GM19023 (cell line): ENCODE data around the gene LAMB1.

Experiments used
- ATAC-seq: cut with Tn5 transposase; IDR thresholded peaks from one replicate; pipeline ENCODE4 v1.9.1; 2021; ENCODE audit warnings: mild to moderate bottlenecking, moderate library complexity; ENCODE audit not compliant: unreplicated experiment

LAMB1 gene

GRCh38 chr7:108018668-108019067 lies 15.7 kb upstream of the LAMB1 start:
- no peak for ATAC-seq

- no peak for ATAC-seq
These were observed 14.8 kb upstream of the LAMB1 start for GRCh38 chr7:108017776-108018151.

DNA sequence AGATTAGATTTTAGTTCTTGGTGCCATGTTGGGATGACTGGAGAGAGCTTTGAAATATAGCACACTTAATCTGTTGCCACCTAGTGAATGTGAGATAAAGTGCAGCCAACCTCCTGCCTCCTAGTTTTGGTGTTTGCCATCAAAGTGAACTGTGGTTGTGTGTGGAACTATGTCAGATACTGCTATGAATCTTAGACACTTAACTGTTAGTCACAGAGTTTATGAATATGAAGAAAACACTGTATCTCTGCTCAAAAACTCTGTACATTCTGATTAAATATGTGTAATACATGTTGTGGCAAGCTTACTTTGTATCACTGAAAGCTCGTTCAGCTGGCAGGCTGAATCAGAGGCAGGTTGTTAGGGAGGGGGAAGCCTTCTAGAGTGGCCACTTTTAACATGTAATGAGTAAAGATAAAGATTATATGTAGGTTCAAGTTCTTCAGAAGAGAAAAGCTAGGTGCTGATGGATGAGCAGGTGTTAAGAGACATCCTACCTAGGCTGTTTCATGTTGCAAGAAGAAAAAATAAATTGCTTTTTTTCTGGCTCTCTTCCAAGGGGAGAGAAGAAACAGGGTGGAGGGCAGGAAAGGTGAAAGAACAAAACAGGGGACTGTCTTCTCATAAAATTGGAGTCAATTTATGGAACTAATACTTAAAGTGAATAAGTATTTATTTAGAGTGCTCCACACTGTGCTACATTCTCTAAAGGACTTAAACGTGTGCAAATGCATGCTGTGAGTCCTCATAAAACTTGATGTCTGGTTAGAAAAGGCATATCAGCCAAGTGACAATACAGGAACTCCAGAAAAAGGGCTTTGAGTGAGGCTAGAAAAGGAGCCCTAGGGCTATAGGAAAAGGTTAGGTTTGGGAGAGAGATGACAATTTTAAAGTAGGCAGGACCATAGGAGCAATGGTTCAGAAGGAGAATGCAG lies 14.1 kb upstream of the LAMB1 start:
- ATAC-seq, result no peak

DNA sequence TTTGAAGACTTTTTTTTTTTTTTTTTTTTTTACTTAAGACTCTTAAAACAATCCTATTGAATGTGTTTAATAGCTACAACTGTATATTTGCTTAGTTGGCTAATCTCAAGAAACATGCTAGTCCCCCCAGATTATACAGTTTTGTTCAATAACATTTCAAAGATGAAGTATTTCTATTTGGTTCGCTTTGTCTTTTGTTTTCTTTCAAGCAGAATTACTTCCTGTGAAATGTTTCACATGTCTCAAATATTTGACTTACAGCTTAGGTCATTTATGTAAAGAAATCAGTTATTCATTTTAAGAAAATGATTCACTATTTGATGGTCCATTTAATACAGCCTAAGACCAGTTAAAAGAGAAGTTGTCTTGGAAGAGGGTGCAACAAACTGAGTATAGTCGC lies 12.8 kb upstream of the LAMB1 start:
- ATAC-seq, result no peak

- no peak for ATAC-seq
These were observed 12.1 kb upstream of the LAMB1 start for GRCh38 chr7:108014747-108015682.

DNA sequence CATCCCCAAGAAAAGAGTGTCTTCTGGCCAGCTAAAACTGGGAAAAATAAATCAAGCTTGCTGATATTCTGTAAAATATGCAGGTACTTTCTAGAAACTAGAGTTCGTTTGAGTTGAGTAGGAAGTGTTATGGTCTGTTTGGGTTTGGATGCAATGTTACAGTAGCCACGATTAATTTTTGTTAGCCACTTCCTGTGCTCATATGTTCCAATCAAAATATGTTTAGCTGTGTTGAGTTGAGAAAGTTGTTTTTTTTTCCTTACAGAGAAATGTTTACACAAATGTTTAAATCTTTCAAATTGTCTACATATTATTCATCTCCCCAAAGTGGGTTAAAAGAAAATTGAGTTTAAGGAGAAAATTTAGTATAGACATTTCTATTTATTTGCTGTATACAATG lies 11.3 kb upstream of the LAMB1 start:
- ATAC-seq, result no peak

- ATAC-seq, result no peak
These were observed 9.8 kb upstream of the LAMB1 start for GRCh38 chr7:108012499-108013430.

- ATAC-seq, result no peak
These were observed 7.4 kb upstream of the LAMB1 start for GRCh38 chr7:108010377-108010776.

- ATAC-seq, result no peak
These were observed 6.9 kb upstream of the LAMB1 start for GRCh38 chr7:108009873-108010272.

DNA sequence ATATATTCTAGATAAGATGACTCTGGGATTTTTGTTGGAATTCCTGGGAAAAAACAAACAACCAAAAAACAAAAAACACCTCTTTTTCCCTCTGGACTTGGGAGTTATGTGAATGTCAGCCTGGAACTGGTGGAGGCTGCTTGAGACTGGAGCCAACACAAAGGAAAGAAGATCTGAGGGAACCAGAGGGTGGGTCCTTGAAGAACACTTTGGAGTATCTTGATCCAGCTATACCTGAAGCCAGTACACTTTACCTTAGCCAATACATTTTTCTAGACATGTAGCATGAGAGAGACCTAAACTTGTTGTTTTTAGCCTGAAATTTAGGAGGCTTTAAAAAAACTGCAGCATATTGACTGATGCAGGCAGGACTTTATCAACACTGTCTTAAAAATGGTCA lies 5.9 kb upstream of the LAMB1 start:
- no peak for ATAC-seq

GRCh38 chr7:108008240-108008639 lies 5.3 kb upstream of the LAMB1 start:
- ATAC-seq, result no peak

- ATAC-seq, result no peak
These were observed 4.8 kb upstream of the LAMB1 start for GRCh38 chr7:108007762-108008161.

DNA sequence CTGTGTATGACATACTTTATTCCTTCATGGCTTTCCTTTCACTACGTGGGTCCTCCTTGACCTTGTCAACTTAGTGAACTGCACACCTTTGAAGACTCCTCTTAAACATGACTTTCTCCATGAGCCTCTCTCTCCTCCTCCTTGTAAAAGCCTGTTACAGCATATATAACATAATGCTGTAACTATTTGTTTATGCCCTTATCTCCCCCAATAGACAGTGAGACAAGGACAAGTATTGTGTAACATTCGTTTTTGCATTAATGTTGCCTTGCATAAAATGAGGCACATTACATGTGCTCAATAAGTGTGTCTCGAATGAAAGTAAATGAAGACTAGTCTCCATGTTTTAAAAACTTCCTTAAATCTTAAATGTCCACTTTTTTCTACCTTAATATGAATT lies 4.3 kb upstream of the LAMB1 start:
- ATAC-seq, result no peak

GRCh38 chr7:108004220-108005142 lies 1.5 kb upstream of the LAMB1 start:
- no peak for ATAC-seq

DNA sequence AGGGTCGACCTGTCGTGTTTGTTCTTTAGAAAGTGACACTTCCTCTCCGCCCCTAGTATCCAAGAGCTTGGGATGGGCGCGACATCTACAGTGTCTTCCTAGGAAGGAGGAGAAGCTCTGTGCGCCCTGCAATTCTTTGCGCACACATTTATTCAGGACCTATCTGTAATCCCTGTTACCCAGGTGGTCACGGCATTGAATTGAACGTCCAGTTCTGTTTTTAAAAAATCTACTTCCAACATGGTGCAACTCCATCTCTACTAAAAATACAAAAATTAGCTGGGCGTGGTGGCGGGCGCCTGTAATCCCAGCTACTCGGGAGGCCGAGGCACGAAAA lies 606 bp upstream of the LAMB1 start:
- no peak for ATAC-seq

- no peak for ATAC-seq
These were observed 916 bp downstream of the LAMB1 start for GRCh38 chr7:108001764-108002725.

DNA sequence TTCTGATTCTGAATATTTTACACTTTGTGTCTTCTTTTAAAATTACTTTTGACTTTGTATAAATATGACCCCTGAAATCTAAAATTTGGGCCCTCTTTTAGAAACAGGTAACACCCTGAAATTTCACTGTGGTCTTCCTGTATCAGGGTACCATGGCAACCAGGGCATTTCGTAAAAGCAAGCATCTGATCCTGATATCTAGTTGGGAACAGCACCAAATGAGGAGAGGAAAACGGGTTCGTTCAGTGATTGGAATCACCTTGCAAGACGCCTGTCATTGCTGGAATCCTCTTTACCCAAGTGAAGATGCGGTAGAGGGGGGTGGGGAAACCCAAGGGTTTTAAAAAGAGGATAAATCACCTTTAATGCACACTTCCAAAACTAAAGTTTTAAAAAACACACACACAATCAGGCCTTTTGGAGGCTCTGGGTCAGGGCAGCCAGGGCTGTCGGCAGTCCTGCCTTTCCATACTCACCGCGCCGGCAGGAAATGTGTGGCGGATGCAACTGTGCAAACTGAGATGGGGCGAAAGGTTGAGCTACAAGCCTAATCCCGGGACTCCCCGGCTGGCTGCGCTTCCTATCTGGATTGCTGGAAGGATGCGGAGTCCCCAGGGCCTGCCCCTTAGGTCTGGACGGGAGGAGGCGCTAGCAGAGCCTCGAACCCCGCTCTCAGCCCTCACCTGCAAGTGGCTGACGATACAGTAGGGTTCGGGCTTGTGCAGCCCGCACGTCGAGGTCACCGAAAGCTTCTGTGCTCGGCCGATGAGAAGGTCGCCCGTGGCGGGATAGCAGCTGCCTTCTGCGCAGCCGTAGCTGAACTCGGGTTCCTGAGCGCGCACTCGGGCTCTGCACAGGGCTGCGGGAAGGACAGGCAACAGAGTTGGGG lies 1.8 kb downstream of the LAMB1 start:
- ATAC-seq, result no peak
